ENCODE results near the gene BMF.

The BMF gene

GRCh38 chr15:40100123-40100946, 8.3 kb downstream of the BMF start:
- Histone ChIP-seq H3K4me1 (ENCODE audit: insufficient read depth, low read length) (peaks cover 100% of the 10 kb centered on the region), H3K27me3 (ENCODE audit: control insufficient read depth in 1 of 2, insufficient read depth in 2 of 2, low read length in 2 of 2) (no peaks in the 10 kb centered on the region), H3K27ac (ENCODE audit: low read depth, low read length) (no peak overlapping the region), H3K9me3 (ENCODE audit: low read length) (no peaks in the 10 kb centered on the region), H3K36me3 (ENCODE audit: insufficient read depth, low read length) (peaks cover 15% of the 10 kb centered on the region), H3K9ac (ENCODE audit: low read length) (no peak overlapping the region), H3K4me3 (ENCODE audit: low read depth in 1 of 2, low read length in 2 of 2) (no peak overlapping the region)

- H3K27me3 ChIP-seq (ENCODE audit: control insufficient read depth in 1 of 2, insufficient read depth in 2 of 2, low read length in 2 of 2) = no peaks in the 10 kb centered on the region
- H3K27ac ChIP-seq (ENCODE audit: low read depth, low read length) = peak overlapping the region; percentile 64
- H3K9me3 ChIP-seq (ENCODE audit: low read length) = no peaks in the 10 kb centered on the region
- H3K36me3 ChIP-seq (ENCODE audit: insufficient read depth, low read length) = peaks cover 15% of the 10 kb centered on the region
- H3K4me1 ChIP-seq (ENCODE audit: insufficient read depth, low read length) = peaks cover 100% of the 10 kb centered on the region
- peak overlapping the region; percentile 7 to 8 for H3K4me3 ChIP-seq (ENCODE audit: low read depth in 1 of 2, low read length in 2 of 2)
- H3K9ac ChIP-seq (ENCODE audit: low read length) = peak overlapping the region; percentile 62
Measured at GRCh38 chr15:40098489-40099261, 10.0 kb downstream of the BMF start.

- H3K4me1 ChIP-seq (ENCODE audit: insufficient read depth, low read length) = peaks cover 100% of the 10 kb centered on the region
- peaks cover 15% of the 10 kb centered on the region for H3K36me3 ChIP-seq (ENCODE audit: insufficient read depth, low read length)
- H3K27me3 ChIP-seq (ENCODE audit: control insufficient read depth in 1 of 2, insufficient read depth in 2 of 2, low read length in 2 of 2) = no peaks in the 10 kb centered on the region
- H3K27ac ChIP-seq (ENCODE audit: low read depth, low read length) = peak overlapping the region; percentile 64
- no peaks in the 10 kb centered on the region for H3K9me3 ChIP-seq (ENCODE audit: low read length)
- no peak overlapping the region for H3K9ac ChIP-seq (ENCODE audit: low read length)
- peak overlapping the region in 1 of 2 donors; percentile 8 for H3K4me3 ChIP-seq (ENCODE audit: low read depth in 1 of 2, low read length in 2 of 2)
Measured at GRCh38 chr15:40097968-40098476, 10.7 kb downstream of the BMF start.

GRCh38 chr15:40097096-40097967, 11.3 kb downstream of the BMF start:
- H3K36me3 ChIP-seq (ENCODE audit: insufficient read depth, low read length) = peaks cover 15% of the 10 kb centered on the region
- H3K9ac ChIP-seq (ENCODE audit: low read length) = peak overlapping the region; percentile 6
- peak overlapping the region in 1 of 2 donors; percentile 8 for H3K4me3 ChIP-seq (ENCODE audit: low read depth in 1 of 2, low read length in 2 of 2)
- peaks cover 100% of the 10 kb centered on the region for H3K4me1 ChIP-seq (ENCODE audit: insufficient read depth, low read length)
- no peaks in the 10 kb centered on the region for H3K27me3 ChIP-seq (ENCODE audit: control insufficient read depth in 1 of 2, insufficient read depth in 2 of 2, low read length in 2 of 2)
- no peaks in the 10 kb centered on the region for H3K9me3 ChIP-seq (ENCODE audit: low read length)
- H3K27ac ChIP-seq (ENCODE audit: low read depth, low read length) = peak overlapping the region; percentile 64

GRCh38 chr15:40096094-40096891, 12.4 kb downstream of the BMF start:
- H3K9ac ChIP-seq (ENCODE audit: low read length) = peak overlapping the region; percentile 6
- no peak overlapping the region for H3K4me3 ChIP-seq (ENCODE audit: low read depth in 1 of 2, low read length in 2 of 2)
- no peaks in the 10 kb centered on the region for H3K27me3 ChIP-seq (ENCODE audit: control insufficient read depth in 1 of 2, insufficient read depth in 2 of 2, low read length in 2 of 2)
- H3K27ac ChIP-seq (ENCODE audit: low read depth, low read length) = no peak overlapping the region
- peaks cover 100% of the 10 kb centered on the region for H3K4me1 ChIP-seq (ENCODE audit: insufficient read depth, low read length)
- H3K36me3 ChIP-seq (ENCODE audit: insufficient read depth, low read length) = peaks cover 16% of the 10 kb centered on the region
- H3K9me3 ChIP-seq (ENCODE audit: low read length) = no peaks in the 10 kb centered on the region

- no peak overlapping the region for H3K9ac ChIP-seq (ENCODE audit: low read length)
- H3K4me1 ChIP-seq (ENCODE audit: insufficient read depth, low read length) = peaks cover 95% of the 10 kb centered on the region
- no peaks in the 10 kb centered on the region for H3K27me3 ChIP-seq (ENCODE audit: control insufficient read depth in 1 of 2, insufficient read depth in 2 of 2, low read length in 2 of 2)
- H3K27ac ChIP-seq (ENCODE audit: low read depth, low read length) = no peak overlapping the region
- H3K36me3 ChIP-seq (ENCODE audit: insufficient read depth, low read length) = peaks cover 19% of the 10 kb centered on the region
- no peaks in the 10 kb centered on the region for H3K9me3 ChIP-seq (ENCODE audit: low read length)
- H3K4me3 ChIP-seq (ENCODE audit: low read depth in 1 of 2, low read length in 2 of 2) = no peak overlapping the region
Measured at GRCh38 chr15:40095371-40096093, 13.1 kb downstream of the BMF start.

GRCh38 chr15:40094156-40094555, 14.5 kb downstream of the BMF start:
- H3K9me3 ChIP-seq (ENCODE audit: low read length) = no peaks in the 10 kb centered on the region
- H3K4me3 ChIP-seq (ENCODE audit: low read depth in 1 of 2, low read length in 2 of 2) = no peak overlapping the region
- H3K27ac ChIP-seq (ENCODE audit: low read depth, low read length) = no peak overlapping the region
- peaks cover 20% of the 10 kb centered on the region for H3K36me3 ChIP-seq (ENCODE audit: insufficient read depth, low read length)
- peaks cover 91% of the 10 kb centered on the region for H3K4me1 ChIP-seq (ENCODE audit: insufficient read depth, low read length)
- no peaks in the 10 kb centered on the region for H3K27me3 ChIP-seq (ENCODE audit: control insufficient read depth in 1 of 2, insufficient read depth in 2 of 2, low read length in 2 of 2)
- H3K9ac ChIP-seq (ENCODE audit: low read length) = no peak overlapping the region

GRCh38 chr15:40092979-40093869, 15.5 kb downstream of the BMF start:
- Histone ChIP-seq H3K27ac (ENCODE audit: low read depth, low read length) (peak overlapping the region; percentile 83), H3K9ac (ENCODE audit: low read length) (peak overlapping the region; percentile 54), H3K27me3 (ENCODE audit: control insufficient read depth in 1 of 2, insufficient read depth in 2 of 2, low read length in 2 of 2) (no peaks in the 10 kb centered on the region), H3K9me3 (ENCODE audit: low read length) (no peaks in the 10 kb centered on the region), H3K4me3 (ENCODE audit: low read depth in 1 of 2, low read length in 2 of 2) (peak overlapping the region in 1 of 2 donors; percentile 44), H3K4me1 (ENCODE audit: insufficient read depth, low read length) (peaks cover 91% of the 10 kb centered on the region), H3K36me3 (ENCODE audit: insufficient read depth, low read length) (peaks cover 20% of the 10 kb centered on the region)

GRCh38 chr15:40092256-40092978, 16.3 kb downstream of the BMF start:
- no peaks in the 10 kb centered on the region for H3K9me3 ChIP-seq (ENCODE audit: low read length)
- peaks cover 91% of the 10 kb centered on the region for H3K4me1 ChIP-seq (ENCODE audit: insufficient read depth, low read length)
- H3K27ac ChIP-seq (ENCODE audit: low read depth, low read length) = peak overlapping the region; percentile 83
- H3K4me3 ChIP-seq (ENCODE audit: low read depth in 1 of 2, low read length in 2 of 2) = peak overlapping the region in 1 of 2 donors; percentile 44
- no peaks in the 10 kb centered on the region for H3K27me3 ChIP-seq (ENCODE audit: control insufficient read depth in 1 of 2, insufficient read depth in 2 of 2, low read length in 2 of 2)
- peaks cover 19% of the 10 kb centered on the region for H3K36me3 ChIP-seq (ENCODE audit: insufficient read depth, low read length)
- peak overlapping the region; percentile 7 for H3K9ac ChIP-seq (ENCODE audit: low read length)
